AG04450 (cell line): ENCODE results near the gene PIGQ. TPM values are rescaled to one million over a fixed set of nuclear protein-coding genes. Genes with fewer than 3 reads are reported as not detected.

Experiments
- CTCF ChIA-PET: fragments of 300-600, 350-600 bp; formaldehyde crosslinking; extraction: SDS; loops from one replicate; lab custom pipeline; 2022; ENCODE audit warnings: antibody characterized with exemption, inconsistent platforms; lab: Charles Lee
- POLR2A ChIA-PET: fragments of 350-600 bp; formaldehyde crosslinking; extraction: SDS; loops from one replicate; lab custom pipeline; 2021; ENCODE audit warnings: antibody characterized with exemption, inconsistent platforms; lab: Yijun Ruan, JAX
- DNase-seq: peaks from one replicate; pipeline ENCODE4 v3.0.0-alpha.2; 2011; ENCODE audit warnings: low read depth, low spot score
- H3K27ac ChIP-seq: one replicate; pipeline ENCODE4 v1.5.1; 2012; ENCODE audit warnings: low read depth, low read length, control low read depth
- H3K27me3 ChIP-seq: one replicate; pipeline ENCODE4 v1.6.0; 2012; ENCODE audit warnings: low read length; ENCODE audit not compliant: control insufficient read depth, insufficient read depth
- H3K4me3 ChIP-seq: 2 replicates; pipeline ENCODE4 v1.5.1; 2011; ENCODE audit warnings: mild to moderate bottlenecking, low read depth, low read length, control low read depth
- H3K9me3 ChIP-seq: 2 replicates; pipeline ENCODE4 v1.5.1; 2012; ENCODE audit warnings: low read length; ENCODE audit not compliant: control insufficient read depth, insufficient read depth
- CTCF ChIP-seq: IDR thresholded peaks from 2 replicates; pipeline ENCODE4 v1.5.1; 2011; ENCODE audit warnings: low read depth, low read length, control low read depth, inconsistent platforms
- polyA plus RNA-seq: library from polyadenylated mRNA; depleted of rRNA; stranded (reverse); fragments of >200 nt; gene quantifications from 2 replicates; pipeline ENCODE4 v1.2.3, GENCODE V29; 2011

Gene PIGQ
- polyA plus RNA-seq, 1 experiment, result 12.1 TPM

DNA sequence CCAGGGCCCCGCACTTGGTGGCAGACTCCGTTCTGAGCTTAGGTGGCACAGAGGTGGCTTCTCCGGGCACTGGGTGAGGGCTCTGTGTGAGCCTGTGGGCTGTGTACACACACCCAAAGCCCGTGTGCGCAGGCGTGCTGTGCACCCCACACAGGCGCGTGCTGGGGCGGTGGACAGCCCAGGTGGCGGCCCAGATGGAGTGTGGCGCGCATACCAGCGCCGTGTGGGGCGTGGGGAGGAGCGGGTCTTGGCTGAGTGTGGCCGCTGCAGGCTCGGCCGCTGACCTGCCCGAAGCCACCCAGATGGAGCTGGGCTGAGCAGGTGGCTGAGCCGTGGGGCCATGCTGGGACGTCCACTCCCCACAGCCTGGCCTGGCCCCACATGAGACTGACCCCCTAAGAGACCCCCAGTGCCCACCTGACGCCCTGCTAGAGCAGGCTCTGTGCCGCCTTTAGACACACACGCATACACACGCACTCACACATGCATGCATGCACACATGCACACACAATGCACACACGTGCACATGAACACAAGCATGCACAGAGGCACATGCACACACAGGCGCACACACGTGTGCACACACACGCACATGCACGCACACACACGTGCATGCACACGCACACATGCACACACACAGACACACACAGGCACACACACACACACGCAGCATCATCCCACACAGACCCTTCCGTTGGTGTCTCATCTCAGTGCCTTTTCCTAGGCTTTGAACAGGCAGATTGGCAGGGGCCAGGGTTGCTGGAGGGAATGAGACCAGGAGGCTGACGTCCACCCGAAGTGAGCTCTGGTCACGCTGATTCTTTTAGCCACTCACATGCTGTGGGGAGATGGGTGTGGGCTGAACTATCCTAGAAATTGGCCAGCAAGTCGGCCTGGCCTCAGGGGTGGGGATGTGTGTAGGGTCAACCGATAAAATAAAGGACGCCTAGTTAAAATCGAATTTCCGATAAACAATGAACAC is 7.5 kb upstream of the PIGQ start:
- Histone ChIP-seq H3K27me3 (peaks cover 31% of the 10 kb centered on the region), H3K4me3 (no peak overlapping the region), H3K27ac (no peak overlapping the region), H3K9me3 (peaks cover 3% of the 10 kb centered on the region; the same call in 1 of the 2 replicates)
- TF ChIP-seq CTCF, result no peak
- ChIA-PET POLR2A (no interaction called here), CTCF (no interaction called here)
- DNase-seq, result no peak

DNA sequence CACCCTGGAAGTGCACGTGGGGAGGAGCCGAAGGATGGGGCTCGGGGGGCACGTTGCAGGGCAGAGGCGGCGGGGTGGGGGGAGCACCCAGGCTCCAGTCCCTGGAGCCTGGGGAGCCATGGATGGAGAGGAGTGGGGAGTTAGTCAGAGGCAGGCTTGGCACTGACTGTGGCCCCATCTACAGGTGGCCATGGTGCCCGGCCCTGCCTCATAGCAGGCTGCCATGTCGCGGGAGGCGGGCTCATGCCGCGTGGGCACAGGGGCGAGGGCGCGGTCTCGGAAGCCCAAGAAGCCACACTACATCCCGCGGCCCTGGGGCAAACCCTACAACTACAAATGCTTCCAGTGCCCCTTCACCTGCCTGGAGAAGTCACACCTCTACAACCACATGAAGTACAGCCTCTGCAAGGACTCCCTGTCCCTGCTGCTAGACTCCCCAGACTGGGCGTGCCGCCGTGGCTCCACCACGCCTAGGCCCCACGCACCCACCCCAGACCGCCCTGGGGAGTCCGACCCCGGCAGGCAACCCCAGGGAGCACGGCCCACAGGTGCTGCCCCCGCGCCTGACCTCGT is 6.6 kb upstream of the PIGQ start:
- no peak overlapping the region for H3K27ac ChIP-seq
- H3K4me3 ChIP-seq, result no peak overlapping the region
- ChIA-PET CTCF (no interaction called here), POLR2A (no interaction called here)
- TF ChIP-seq CTCF, result no peak
- no peak for DNase-seq
- peaks cover 31% of the 10 kb centered on the region for H3K27me3 ChIP-seq
- H3K9me3 ChIP-seq, result peaks cover 3% of the 10 kb centered on the region; the same call in 1 of the 2 replicates

- DNase-seq, result no peak
- POLR2A ChIA-PET, result no interaction called here
- Histone ChIP-seq H3K27me3 (peaks cover 16% of the 10 kb centered on the region), H3K27ac (no peak overlapping the region), H3K4me3 (no peak overlapping the region), H3K9me3 (peaks cover 3% of the 10 kb centered on the region; the same call in 1 of the 2 replicates)
- no peak for TF ChIP-seq CTCF
- CTCF ChIA-PET, result no interaction called here
Measured at GRCh38 chr16:564690-565418, 4.9 kb upstream of the PIGQ start.

GRCh38 chr16:565419-566330 is 4.1 kb upstream of the PIGQ start:
- CTCF ChIA-PET, result no interaction called here
- DNase-seq, result no peak
- POLR2A ChIA-PET, result interaction anchor here (1.0 kb wide), 1 partner anchor 10 kb away, joined by 3 read pairs; no protein-coding TSS in a partner anchor
- H3K27me3 ChIP-seq, result peaks cover 16% of the 10 kb centered on the region
- H3K27ac ChIP-seq, result no peak overlapping the region
- no peak for TF ChIP-seq CTCF
- peaks cover 3% of the 10 kb centered on the region; the same call in 1 of the 2 replicates for H3K9me3 ChIP-seq
- H3K4me3 ChIP-seq, result no peak overlapping the region
